ENCODE data around the gene NDUFB8.

Gene NDUFB8

DNA sequence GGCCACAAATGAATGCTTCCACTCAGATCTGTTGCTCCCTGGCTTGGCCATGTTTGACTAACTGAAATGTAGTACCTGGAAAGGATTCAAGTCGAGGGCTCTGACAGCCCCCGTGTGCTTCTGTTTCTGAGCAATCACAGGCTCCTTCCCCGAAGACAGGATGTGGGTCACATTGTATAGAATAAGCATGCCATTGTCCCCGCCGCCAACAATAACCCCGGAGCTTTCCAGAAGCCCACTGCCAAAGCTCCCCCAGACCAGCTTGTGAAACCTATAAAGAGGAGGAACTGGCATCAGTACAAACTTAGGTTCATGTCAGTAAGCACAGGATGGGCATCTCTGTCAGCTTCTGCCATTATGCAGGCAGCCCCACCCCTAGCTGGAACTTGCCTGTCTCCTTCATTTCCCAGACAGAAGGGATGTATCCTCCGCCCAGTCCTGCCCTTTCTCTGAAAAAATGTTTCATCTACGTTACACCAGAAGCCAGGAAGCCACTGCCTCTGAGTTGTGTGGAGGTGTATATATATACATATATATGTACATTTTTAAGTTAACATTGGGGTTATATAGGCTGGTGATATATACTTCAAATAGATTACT, 20.3 kb downstream of the NDUFB8 start:
- Histone ChIP-seq H3K9me3 (ENCODE audit: control insufficient read depth in 5 of 5, low read length in 5 of 5) (no peaks in the 10 kb centered on the region), H3K36me3 (ENCODE audit: control insufficient read depth in 5 of 5, insufficient read depth in 5 of 5, low read length in 5 of 5) (peaks cover 23 to 55% (median 41%) of the 10 kb centered on the region in 5 donors), H3K4me3 (ENCODE audit: low read depth in 1 of 5, low read length in 5 of 5) (no peak overlapping the region), H3K9ac (ENCODE audit: low read length in 5 of 5) (no peak overlapping the region), H3K4me1 (ENCODE audit: control insufficient read depth in 5 of 5, insufficient read depth in 5 of 5, low read length in 5 of 5) (no peaks in the 10 kb centered on the region), H3K27ac (ENCODE audit: low read depth, low read length) (no peak overlapping the region), H3K27me3 (ENCODE audit: control insufficient read depth in 5 of 5, insufficient read depth in 4 of 5, low read length in 5 of 5) (no peaks in the 10 kb centered on the region)

DNA sequence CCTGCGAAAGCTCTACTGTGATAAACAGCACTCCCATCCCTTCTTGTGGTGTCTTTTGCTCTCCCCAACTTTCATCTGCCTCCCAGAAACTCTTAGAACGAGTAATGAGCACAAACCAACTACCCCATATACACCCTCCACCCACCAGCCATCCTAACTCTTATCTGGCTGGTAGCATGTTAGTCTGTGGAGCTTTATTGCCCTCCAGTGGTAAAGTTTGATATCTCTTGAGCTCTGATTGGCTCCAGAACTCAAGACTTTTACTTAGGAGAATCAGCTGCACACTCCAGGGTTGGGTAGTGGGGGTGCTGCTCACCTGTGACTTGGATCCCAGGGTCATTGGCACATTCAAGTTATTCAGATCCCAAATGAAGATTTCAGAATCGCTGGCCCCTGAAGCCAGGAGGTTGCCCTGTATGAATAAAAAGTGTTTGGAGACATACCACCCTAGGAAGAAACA, 20.9 kb downstream of the NDUFB8 start:
- Histone ChIP-seq H3K9ac (ENCODE audit: low read length in 5 of 5) (no peak overlapping the region), H3K4me3 (ENCODE audit: low read depth in 1 of 5, low read length in 5 of 5) (no peak overlapping the region), H3K9me3 (ENCODE audit: control insufficient read depth in 5 of 5, low read length in 5 of 5) (no peaks in the 10 kb centered on the region), H3K4me1 (ENCODE audit: control insufficient read depth in 5 of 5, insufficient read depth in 5 of 5, low read length in 5 of 5) (no peaks in the 10 kb centered on the region), H3K27me3 (ENCODE audit: control insufficient read depth in 5 of 5, insufficient read depth in 4 of 5, low read length in 5 of 5) (no peaks in the 10 kb centered on the region), H3K36me3 (ENCODE audit: control insufficient read depth in 5 of 5, insufficient read depth in 5 of 5, low read length in 5 of 5) (peaks cover 23 to 59% (median 45%) of the 10 kb centered on the region in 5 donors), H3K27ac (ENCODE audit: low read depth, low read length) (no peak overlapping the region)

DNA sequence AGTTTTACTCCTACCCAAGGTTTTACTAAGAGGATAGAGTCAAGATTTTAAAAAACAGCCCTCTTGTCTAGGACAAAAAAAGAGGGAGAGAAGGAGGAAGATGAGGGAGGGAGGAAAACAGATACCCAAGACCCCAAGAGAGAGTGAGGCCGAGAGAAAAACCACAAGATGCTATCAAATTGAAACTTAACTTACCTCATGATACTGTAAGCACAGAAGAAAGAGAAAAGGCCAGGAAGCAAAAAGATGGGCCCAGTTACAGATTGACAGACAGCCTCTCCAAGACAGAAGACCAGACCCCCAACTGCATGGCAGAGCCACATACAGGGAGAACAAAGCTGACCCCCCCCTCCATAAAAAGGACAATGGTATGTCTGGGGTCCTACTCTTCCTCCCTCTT, 21.4 kb downstream of the NDUFB8 start:
- H3K4me3 ChIP-seq (ENCODE audit: low read depth in 1 of 5, low read length in 5 of 5): no peak overlapping the region
- no peak overlapping the region for H3K9ac ChIP-seq (ENCODE audit: low read length in 5 of 5)
- H3K4me1 ChIP-seq (ENCODE audit: control insufficient read depth in 5 of 5, insufficient read depth in 5 of 5, low read length in 5 of 5): no peaks in the 10 kb centered on the region
- H3K36me3 ChIP-seq (ENCODE audit: control insufficient read depth in 5 of 5, insufficient read depth in 5 of 5, low read length in 5 of 5): peaks cover 23 to 59% (median 45%) of the 10 kb centered on the region in 5 donors
- no peaks in the 10 kb centered on the region for H3K27me3 ChIP-seq (ENCODE audit: control insufficient read depth in 5 of 5, insufficient read depth in 4 of 5, low read length in 5 of 5)
- H3K27ac ChIP-seq (ENCODE audit: low read depth, low read length): no peak overlapping the region
- no peaks in the 10 kb centered on the region for H3K9me3 ChIP-seq (ENCODE audit: control insufficient read depth in 5 of 5, low read length in 5 of 5)

DNA sequence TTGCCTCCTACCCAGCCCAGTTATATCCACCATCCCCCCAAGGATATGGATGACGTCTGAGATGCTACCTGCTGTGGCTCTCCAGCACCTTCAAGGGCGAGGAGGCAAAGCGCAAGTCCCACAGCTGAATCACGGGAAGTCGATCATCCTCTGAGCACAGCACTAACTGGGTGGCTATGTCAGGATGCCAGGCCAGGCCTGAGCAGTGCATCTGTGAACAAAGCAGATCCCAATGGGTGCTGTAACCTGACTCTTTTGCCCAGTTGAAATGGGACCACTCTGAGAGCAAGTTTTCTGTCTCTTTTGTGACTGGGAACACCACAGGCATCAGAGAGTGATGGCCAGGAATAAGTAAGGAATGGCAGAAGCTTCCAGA, 22.3 kb downstream of the NDUFB8 start:
- H3K4me1 ChIP-seq (ENCODE audit: control insufficient read depth in 5 of 5, insufficient read depth in 5 of 5, low read length in 5 of 5): no peaks in the 10 kb centered on the region
- H3K27me3 ChIP-seq (ENCODE audit: control insufficient read depth in 5 of 5, insufficient read depth in 4 of 5, low read length in 5 of 5): no peaks in the 10 kb centered on the region
- peaks cover 20 to 61% (median 49%) of the 10 kb centered on the region in 5 donors for H3K36me3 ChIP-seq (ENCODE audit: control insufficient read depth in 5 of 5, insufficient read depth in 5 of 5, low read length in 5 of 5)
- no peak overlapping the region for H3K27ac ChIP-seq (ENCODE audit: low read depth, low read length)
- H3K9me3 ChIP-seq (ENCODE audit: control insufficient read depth in 5 of 5, low read length in 5 of 5): no peaks in the 10 kb centered on the region
- no peak overlapping the region for H3K9ac ChIP-seq (ENCODE audit: low read length in 5 of 5)
- no peak overlapping the region for H3K4me3 ChIP-seq (ENCODE audit: low read depth in 1 of 5, low read length in 5 of 5)

DNA sequence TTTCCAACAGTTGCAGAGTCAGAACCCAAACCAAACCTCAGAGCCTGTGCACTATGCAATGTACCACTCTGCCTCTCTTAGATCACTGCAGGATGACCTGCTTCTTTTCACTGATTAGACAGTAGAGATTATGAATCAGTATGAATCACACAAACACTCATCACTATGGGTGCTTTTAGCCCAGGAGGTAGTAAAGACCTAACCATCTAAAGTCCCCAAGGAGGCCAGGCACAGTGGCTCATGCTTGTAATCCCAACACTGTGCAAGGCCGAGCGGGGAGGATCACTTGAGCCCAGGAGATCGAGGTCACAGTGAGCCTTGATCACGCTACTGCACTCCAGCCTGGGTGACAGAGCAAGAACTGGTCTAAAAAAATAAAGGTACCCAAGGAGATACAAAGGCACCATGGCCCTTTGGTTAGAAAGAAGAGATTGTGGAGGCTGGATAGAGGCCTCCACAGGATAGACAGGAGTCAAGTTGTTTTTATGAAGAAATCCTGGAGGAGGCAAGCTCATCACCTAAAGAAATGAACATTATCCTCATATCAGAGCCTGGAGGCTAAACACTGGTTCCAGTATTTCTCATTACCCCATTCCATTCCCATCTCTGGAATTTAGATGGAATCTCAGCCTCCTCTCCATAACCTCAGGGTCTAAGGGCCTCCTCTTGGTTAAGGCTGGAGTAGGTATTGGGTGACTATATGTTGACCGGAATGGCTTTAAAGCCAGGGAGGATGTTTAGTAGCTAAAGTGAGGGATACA, 22.9 kb downstream of the NDUFB8 start:
- no peaks in the 10 kb centered on the region for H3K27me3 ChIP-seq (ENCODE audit: control insufficient read depth in 5 of 5, insufficient read depth in 4 of 5, low read length in 5 of 5)
- H3K4me1 ChIP-seq (ENCODE audit: control insufficient read depth in 5 of 5, insufficient read depth in 5 of 5, low read length in 5 of 5): no peaks in the 10 kb centered on the region
- H3K36me3 ChIP-seq (ENCODE audit: control insufficient read depth in 5 of 5, insufficient read depth in 5 of 5, low read length in 5 of 5): peaks cover 16 to 64% (median 53%) of the 10 kb centered on the region in 5 donors
- no peaks in the 10 kb centered on the region for H3K9me3 ChIP-seq (ENCODE audit: control insufficient read depth in 5 of 5, low read length in 5 of 5)
- H3K4me3 ChIP-seq (ENCODE audit: low read depth in 1 of 5, low read length in 5 of 5): no peak overlapping the region
- H3K9ac ChIP-seq (ENCODE audit: low read length in 5 of 5): no peak overlapping the region
- no peak overlapping the region for H3K27ac ChIP-seq (ENCODE audit: low read depth, low read length)

DNA sequence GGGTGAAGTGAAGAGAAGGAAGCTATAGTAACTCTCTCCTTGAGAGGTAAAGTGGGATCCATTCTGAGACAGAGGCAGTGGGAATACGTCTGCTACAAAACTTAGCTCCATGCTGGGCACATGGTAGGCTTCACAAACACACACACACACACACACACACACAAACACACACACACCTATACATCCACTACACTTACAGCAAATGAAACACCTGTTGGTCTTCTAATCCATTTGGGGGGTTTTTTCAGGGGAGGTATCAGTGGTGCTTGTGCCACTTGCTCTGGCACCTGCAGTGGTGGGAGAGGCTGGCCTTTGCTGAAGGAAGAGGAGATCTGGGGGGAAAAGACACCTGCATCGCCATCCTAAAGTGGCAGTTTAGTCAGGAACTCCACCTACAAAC, 24.5 kb downstream of the NDUFB8 start:
- H3K27ac ChIP-seq (ENCODE audit: low read depth, low read length): no peak overlapping the region
- H3K9ac ChIP-seq (ENCODE audit: low read length in 5 of 5): no peak overlapping the region
- H3K4me1 ChIP-seq (ENCODE audit: control insufficient read depth in 5 of 5, insufficient read depth in 5 of 5, low read length in 5 of 5): no peaks in the 10 kb centered on the region
- H3K36me3 ChIP-seq (ENCODE audit: control insufficient read depth in 5 of 5, insufficient read depth in 5 of 5, low read length in 5 of 5): peaks cover 22 to 68% (median 59%) of the 10 kb centered on the region in 5 donors
- H3K27me3 ChIP-seq (ENCODE audit: control insufficient read depth in 5 of 5, insufficient read depth in 4 of 5, low read length in 5 of 5): no peaks in the 10 kb centered on the region
- no peaks in the 10 kb centered on the region for H3K9me3 ChIP-seq (ENCODE audit: control insufficient read depth in 5 of 5, low read length in 5 of 5)
- H3K4me3 ChIP-seq (ENCODE audit: low read depth in 1 of 5, low read length in 5 of 5): no peak overlapping the region

DNA sequence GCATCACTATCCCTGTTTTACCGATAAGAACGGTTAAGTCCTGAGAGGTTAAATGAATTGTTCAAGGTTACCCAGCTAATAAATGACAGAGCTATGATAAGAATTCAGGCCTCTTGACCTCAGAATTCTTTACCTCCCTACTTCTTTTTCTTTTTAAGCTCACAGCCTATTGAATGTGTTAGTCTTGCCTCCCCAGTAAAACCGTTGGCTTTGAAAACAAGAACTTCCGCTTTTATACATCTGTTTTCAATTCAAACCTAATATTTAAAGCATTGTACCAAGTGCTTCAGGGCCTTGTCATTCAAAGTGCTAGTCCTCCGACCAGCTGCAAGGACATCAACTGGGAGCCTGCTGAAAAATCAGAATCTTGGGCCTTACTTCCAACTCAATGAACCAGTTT, 25.6 kb downstream of the NDUFB8 start:
- H3K9ac ChIP-seq (ENCODE audit: low read length in 5 of 5): no peak overlapping the region
- no peak overlapping the region for H3K4me3 ChIP-seq (ENCODE audit: low read depth in 1 of 5, low read length in 5 of 5)
- H3K27ac ChIP-seq (ENCODE audit: low read depth, low read length): no peak overlapping the region
- no peaks in the 10 kb centered on the region for H3K9me3 ChIP-seq (ENCODE audit: control insufficient read depth in 5 of 5, low read length in 5 of 5)
- H3K36me3 ChIP-seq (ENCODE audit: control insufficient read depth in 5 of 5, insufficient read depth in 5 of 5, low read length in 5 of 5): peaks cover 24 to 79% (median 63%) of the 10 kb centered on the region in 5 donors
- no peaks in the 10 kb centered on the region for H3K27me3 ChIP-seq (ENCODE audit: control insufficient read depth in 5 of 5, insufficient read depth in 4 of 5, low read length in 5 of 5)
- H3K4me1 ChIP-seq (ENCODE audit: control insufficient read depth in 5 of 5, insufficient read depth in 5 of 5, low read length in 5 of 5): no peaks in the 10 kb centered on the region

DNA sequence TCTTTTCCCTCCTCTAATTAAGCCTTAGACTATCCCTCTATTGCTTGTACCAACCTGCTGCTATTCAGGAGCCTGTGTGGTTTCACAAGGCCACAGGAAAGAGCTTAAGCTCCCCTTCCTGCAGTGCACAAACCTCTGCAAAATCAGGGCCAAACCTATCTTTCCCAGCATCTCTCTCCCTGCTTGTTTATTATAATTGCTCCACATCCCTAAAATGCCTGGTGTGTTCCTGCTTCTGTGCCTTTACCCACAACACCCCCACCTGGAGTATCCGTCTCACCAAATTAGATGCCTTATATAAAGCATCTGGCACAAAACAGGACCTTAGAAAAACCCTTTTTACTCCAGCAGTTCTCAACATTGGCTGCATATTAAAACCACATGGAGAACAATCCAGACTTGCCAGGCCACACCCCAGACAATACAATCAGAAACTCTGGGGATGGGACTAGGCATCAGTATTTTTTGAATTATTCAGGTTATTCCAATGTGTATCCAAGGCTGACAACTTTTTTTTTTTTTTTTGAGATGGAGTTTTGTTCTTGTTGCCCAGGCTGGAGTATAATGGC, 26.7 kb downstream of the NDUFB8 start:
- peaks cover 22 to 86% (median 71%) of the 10 kb centered on the region in 5 donors for H3K36me3 ChIP-seq (ENCODE audit: control insufficient read depth in 5 of 5, insufficient read depth in 5 of 5, low read length in 5 of 5)

DNA sequence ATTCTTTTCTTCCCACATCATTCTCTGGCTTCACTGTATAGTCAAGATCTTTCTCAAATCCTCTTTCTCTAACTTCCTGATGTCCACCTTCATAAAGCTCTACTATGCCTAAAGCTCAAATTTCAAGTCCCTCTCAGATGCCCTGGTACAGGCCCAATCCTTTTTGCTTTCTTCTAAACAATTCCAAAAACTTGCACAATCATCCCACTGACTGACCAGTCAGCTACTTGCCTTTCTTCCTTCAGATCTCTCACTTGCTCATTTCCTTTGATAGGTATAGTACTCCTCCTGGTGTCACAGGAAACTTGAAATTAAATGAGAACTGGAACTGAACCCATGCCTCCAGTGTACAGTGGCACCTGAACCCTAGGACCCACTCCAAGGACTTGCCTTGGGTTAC, 28.2 kb downstream of the NDUFB8 start:
- no peaks in the 10 kb centered on the region for H3K9me3 ChIP-seq (ENCODE audit: control insufficient read depth in 5 of 5, low read length in 5 of 5)
- H3K27ac ChIP-seq (ENCODE audit: low read depth, low read length): no peak overlapping the region
- no peak overlapping the region for H3K4me3 ChIP-seq (ENCODE audit: low read depth in 1 of 5, low read length in 5 of 5)
- peaks cover 22 to 86% (median 71%) of the 10 kb centered on the region in 5 donors for H3K36me3 ChIP-seq (ENCODE audit: control insufficient read depth in 5 of 5, insufficient read depth in 5 of 5, low read length in 5 of 5)
- no peaks in the 10 kb centered on the region for H3K27me3 ChIP-seq (ENCODE audit: control insufficient read depth in 5 of 5, insufficient read depth in 4 of 5, low read length in 5 of 5)
- H3K4me1 ChIP-seq (ENCODE audit: control insufficient read depth in 5 of 5, insufficient read depth in 5 of 5, low read length in 5 of 5): no peaks in the 10 kb centered on the region
- H3K9ac ChIP-seq (ENCODE audit: low read length in 5 of 5): no peak overlapping the region

More for the DNA sequence above, 26.7 kb downstream of the NDUFB8 start:
- H3K4me3 ChIP-seq (ENCODE audit: low read depth in 1 of 5, low read length in 5 of 5): no peak overlapping the region
- no peaks in the 10 kb centered on the region for H3K27me3 ChIP-seq (ENCODE audit: control insufficient read depth in 5 of 5, insufficient read depth in 4 of 5, low read length in 5 of 5)
- no peaks in the 10 kb centered on the region for H3K9me3 ChIP-seq (ENCODE audit: control insufficient read depth in 5 of 5, low read length in 5 of 5)
- no peak overlapping the region for H3K27ac ChIP-seq (ENCODE audit: low read depth, low read length)
- no peaks in the 10 kb centered on the region for H3K4me1 ChIP-seq (ENCODE audit: control insufficient read depth in 5 of 5, insufficient read depth in 5 of 5, low read length in 5 of 5)
- no peak overlapping the region for H3K9ac ChIP-seq (ENCODE audit: low read length in 5 of 5)

DNA sequence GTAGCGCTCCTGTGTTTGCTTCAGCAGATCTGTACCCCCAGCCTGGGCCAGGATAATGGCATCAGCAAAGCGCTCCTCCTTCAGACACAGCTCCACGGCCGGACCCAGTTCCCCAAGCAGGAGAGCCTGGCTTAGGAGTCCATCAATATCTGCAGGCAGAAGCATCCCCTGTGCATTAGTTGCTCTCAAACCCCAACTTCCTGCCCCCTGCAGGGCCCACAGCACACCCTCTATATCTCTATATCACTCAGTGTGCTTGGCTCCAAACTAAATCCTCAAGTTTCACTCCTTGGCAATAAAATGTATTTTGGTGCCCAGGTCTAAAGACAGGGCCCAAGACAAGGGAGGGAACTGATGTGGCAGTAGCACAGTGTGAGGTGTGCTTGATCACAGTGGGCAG, 31.6 kb downstream of the NDUFB8 start:
- Histone ChIP-seq H3K27me3 (ENCODE audit: control insufficient read depth in 5 of 5, insufficient read depth in 4 of 5, low read length in 5 of 5) (no peaks in the 10 kb centered on the region), H3K27ac (ENCODE audit: low read depth, low read length) (no peak overlapping the region), H3K9ac (ENCODE audit: low read length in 5 of 5) (no peak overlapping the region), H3K9me3 (ENCODE audit: control insufficient read depth in 5 of 5, low read length in 5 of 5) (no peaks in the 10 kb centered on the region), H3K36me3 (ENCODE audit: control insufficient read depth in 5 of 5, insufficient read depth in 5 of 5, low read length in 5 of 5) (peaks cover 26 to 97% (median 75%) of the 10 kb centered on the region in 5 donors), H3K4me3 (ENCODE audit: low read depth in 1 of 5, low read length in 5 of 5) (no peak overlapping the region), H3K4me1 (ENCODE audit: control insufficient read depth in 5 of 5, insufficient read depth in 5 of 5, low read length in 5 of 5) (no peaks in the 10 kb centered on the region)
